Measurements from ENCODE around the gene KCNT2.

DNA sequence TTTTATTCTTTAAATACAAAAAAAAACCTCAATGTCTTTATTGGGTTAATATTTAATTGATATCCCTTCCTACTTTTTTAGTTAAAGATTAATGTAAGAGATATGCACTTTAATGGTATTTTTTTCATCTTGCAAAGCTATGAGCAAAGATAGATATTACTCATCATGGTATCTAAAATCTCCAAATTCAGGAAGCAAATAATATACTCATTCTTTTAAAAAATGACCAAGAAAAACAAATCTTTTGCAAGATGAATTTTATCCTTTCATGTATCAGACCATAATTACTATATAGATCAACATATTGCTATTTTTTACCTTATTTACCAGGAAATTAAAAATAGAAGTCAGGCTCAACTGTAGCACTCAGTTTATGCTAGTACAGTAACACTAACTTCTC, 330.4 kb downstream of the KCNT2 start:
- no peak for TF ChIP-seq POLR2A (IDR thresholded peaks at IDR 0.05)
- TF ChIP-seq, protein P1, sequence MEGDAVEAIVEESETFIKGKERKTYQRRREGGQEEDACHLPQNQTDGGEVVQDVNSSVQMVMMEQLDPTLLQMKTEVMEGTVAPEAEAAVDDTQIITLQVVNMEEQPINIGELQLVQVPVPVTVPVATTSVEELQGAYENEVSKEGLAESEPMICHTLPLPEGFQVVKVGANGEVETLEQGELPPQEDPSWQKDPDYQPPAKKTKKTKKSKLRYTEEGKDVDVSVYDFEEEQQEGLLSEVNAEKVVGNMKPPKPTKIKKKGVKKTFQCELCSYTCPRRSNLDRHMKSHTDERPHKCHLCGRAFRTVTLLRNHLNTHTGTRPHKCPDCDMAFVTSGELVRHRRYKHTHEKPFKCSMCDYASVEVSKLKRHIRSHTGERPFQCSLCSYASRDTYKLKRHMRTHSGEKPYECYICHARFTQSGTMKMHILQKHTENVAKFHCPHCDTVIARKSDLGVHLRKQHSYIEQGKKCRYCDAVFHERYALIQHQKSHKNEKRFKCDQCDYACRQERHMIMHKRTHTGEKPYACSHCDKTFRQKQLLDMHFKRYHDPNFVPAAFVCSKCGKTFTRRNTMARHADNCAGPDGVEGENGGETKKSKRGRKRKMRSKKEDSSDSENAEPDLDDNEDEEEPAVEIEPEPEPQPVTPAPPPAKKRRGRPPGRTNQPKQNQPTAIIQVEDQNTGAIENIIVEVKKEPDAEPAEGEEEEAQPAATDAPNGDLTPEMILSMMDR (IDR thresholded peaks at IDR 0.05) = no peak
